Fibroblast of skin of right biceps (primary cell): ENCODE results near the gene MLH1.
"Not testable (repeated sequence)": the region's sequence is repeated elsewhere in the genome, so short reads cannot be mapped to it uniquely, and the experiment has no call there.

Experiments
- DNase-seq: peaks from one replicate; pipeline ENCODE4 v3.0.0-alpha.2; 2013

Gene MLH1

DNA sequence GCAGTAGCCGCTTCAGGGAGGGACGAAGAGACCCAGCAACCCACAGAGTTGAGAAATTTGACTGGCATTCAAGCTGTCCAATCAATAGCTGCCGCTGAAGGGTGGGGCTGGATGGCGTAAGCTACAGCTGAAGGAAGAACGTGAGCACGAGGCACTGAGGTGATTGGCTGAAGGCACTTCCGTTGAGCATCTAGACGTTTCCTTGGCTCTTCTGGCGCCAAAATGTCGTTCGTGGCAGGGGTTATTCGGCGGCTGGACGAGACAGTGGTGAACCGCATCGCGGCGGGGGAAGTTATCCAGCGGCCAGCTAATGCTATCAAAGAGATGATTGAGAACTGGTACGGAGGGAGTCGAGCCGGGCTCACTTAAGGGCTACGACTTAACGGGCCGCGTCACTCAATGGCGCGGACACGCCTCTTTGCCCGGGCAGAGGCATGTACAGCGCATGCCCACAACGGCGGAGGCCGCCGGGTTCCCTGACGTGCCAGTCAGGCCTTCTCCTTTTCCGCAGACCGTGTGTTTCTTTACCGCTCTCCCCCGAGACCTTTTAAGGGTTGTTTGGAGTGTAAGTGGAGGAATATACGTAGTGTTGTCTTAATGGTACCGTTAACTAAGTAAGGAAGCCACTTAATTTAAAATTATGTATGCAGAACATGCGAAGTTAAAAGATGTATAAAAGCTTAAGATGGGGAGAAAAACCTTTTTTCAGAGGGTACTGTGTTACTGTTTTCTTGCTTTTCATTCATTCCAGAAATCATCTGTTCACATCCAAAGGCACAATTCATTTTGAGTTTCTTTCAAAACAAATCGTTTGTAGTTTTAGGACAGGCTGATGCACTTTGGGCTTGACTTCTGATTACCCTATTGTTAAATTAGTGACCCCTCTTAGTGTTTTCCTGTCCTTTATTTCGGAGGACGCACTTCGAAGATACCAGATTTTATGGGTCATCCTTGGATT lies at the start of gene MLH1:
Gene MLH1 (plus strand): TSS at position 193 of the 958 bp plus-strand sequence. CDS start 30 bp downstream, at position 223.
- DNase-seq = peak; percentile 100

DNA sequence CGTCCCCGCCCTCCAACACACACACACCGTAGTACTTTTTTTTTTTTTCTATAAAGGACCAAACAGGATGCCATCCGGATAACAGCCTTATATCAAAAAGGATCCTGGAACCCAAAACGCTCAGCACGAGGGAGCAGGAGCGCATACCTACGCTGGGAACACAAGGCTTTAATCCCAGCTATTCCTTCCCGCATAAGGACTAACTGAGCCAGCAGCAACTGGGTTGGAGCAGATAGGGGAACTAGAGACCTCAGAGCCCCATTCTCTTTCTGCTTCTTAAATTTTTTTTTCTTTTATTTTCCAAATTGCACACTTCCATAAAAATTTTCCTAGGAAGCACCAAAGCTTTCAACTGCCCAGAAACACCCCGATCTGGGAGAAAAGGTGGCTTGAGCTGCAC lies 49.7 kb upstream of the MLH1 start:
- DNase-seq = no peak

DNA sequence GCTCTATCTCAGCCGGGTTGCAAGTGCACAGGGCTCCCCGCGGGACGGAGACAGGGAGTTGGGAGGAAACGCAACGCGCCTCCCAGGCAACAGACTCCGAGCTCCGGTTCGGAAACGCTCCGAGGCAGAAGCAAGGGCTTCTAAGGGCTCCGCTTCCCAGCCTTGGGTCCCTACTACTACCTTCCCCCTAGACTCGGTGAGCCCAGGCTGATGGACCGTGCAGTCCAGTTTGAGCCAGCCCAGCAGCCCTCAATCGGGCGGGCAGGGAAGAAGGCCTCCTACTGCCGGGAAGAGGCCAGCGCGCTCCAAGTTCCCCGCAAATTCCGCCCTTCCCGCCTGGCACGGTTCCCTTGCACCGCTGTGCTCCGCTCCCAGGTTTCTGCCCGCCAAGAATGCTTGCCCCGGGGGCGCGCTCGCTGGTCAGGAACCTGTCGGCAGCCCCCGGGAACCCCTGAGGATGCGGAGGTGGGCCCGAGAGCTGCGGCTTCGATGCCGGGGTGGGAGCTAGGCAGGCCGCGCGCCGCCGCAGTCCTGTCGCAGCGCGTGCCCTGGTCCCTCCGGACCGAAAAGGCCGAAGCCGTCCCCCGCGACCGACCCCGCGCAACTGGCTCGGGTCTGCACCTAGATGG lies 49.2 kb upstream of the MLH1 start:
- peak; percentile 65 for DNase-seq

DNA sequence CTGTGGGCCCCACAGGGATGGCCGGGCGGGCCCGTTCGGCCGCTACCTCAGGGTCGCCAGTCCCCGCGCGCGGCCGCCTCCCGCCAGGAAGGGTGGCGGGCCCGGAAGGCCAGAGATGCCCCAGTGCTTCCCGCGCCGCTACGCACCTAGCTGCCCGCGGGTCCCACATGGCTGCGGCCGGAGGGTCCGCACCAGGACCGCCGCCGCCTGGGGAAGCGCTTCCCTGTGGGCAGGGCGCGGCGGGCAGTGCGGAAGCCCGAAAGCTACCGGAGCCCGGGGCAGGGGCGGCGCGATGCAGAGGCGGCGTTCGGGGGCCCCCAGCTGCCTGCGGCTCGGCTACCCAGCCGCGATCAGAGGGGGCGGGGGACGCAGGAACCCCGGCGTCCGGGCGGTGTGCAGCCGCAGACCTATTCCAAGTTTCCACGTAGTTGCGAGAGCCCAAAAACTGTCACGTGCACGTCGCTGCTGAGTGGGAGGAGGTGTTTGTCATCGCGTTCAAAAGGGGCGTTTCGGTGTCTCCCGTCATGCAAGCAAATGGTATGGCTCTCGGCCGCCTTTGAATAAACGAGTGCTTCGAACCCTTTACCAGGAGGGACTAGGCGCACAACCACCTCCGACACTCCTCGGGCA lies 48.6 kb upstream of the MLH1 start, which contains the start of gene TRANK1:
Gene TRANK1 (minus strand): TSS at position 414 of the 630 bp plus-strand sequence. CDS start 245 bp downstream, at position 169.
- DNase-seq = peak; percentile 67

DNA sequence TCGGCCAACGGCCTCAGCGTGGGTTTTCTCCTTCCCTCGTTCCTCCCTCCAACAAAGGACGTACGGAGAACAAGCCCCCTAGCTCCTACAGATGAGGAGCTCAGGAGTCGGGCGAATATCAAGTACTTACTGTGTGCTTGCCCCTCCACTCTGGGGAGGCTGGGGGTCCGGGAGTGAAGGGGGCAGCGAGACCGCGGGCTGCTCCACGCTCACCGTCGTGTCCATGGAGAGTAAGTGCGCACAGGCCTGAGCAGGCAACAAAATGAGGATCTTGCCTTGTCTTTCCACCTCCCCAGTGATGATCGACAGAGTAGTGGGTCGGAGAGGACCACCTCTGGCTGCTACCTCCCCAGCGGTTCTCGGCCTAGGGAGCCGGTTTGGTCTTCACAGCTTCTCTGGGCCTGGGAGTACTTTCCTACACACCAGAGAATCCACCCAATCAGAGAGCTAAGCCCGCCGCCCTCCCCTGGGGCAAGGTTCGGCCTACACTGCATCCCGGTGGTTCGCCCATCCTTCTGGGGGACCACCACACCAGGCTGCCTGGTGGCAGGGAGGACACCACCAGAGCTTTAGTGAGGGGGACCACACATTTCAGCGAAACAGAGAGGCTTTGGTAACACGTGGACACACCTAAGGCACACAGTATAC lies 47.9 kb upstream of the MLH1 start:
- no peak for DNase-seq

DNA sequence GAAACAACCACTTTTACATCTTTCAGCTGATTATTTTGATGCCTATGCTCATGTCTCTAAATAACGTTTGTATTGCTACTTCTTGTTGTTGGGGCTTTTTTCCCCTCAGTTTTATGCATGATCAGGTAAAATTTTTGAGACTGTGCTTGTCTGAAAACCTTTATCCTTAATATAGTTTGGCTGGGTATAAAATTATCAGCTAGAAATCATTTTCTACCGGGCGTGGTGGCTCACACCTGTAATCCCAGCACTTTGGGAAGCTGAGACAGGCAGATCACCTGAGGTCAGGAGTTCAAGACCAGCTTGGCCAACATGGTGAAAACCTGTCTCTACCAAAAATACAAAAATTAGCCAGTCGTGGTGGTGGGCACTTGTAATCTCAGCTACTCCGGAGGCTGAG lies 45.5 kb upstream of the MLH1 start:
- not testable (repeated sequence) for DNase-seq

DNA sequence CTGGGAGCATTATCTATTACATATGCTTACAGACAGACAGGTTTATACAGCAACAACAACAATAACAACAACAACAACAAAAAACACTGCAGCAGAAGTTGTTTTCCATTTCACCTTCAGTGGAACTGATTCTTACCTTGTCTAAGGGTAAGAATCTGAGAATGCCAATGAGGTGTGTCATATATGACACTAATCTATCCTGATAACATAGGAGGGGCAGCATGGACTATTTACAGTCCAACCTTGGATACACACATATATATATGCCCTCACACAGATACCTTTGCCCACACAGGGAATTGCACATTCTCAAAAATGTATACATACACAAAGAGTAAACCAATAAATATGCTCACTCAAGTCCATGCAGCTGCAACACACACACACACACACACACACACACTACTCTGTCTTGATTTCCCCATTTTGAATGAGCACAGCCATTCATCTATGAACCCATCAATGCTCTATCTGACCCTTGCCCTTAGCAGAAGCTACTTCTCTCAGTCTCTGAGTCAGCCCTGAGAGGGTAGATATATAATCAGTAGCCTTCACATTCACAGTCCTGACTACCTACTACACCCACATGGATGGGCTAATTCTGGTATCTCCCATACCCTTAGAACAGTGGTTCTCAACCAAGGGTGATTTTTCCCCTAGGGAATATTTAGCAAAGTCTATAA lies 38.7 kb upstream of the MLH1 start:
- DNase-seq = no peak

DNA sequence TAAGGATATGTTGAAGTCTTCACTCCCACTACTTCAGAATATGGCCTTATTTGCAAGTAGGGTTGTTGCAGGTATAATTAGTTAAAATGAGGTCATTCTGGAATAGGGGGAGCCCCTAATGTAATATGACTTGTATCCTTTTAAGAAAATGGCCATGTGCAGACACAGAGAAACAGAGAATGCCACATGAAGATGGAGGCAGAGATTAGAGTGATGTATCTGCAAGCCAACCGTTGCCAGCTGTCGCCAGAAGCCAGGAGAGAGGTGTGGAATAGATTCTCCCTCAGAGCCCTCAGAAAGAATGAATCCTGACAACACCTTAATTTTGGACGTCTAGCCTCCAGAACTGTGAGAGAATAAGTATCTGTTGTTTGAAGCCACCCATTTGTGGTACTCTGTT lies 37.2 kb upstream of the MLH1 start:
- no peak for DNase-seq

DNA sequence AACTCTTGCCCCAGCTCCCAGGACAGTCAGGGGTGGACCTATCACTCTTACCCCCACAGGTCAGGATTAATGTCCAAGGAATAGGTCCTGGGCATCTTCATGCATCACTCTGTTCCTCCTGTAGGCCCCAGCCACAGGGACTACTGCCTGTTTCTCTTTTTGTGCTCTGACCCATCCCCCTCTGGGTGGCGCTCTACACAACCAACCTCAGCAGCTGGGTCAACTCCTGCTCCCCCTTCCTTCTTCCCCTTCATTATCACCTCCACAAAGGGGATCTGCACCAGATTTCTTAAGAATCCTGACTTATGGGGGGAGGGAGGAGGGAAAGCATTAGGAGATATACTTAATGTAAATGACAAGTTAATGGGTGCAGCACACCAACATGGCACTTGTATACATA lies 36.3 kb upstream of the MLH1 start:
- DNase-seq = no peak

DNA sequence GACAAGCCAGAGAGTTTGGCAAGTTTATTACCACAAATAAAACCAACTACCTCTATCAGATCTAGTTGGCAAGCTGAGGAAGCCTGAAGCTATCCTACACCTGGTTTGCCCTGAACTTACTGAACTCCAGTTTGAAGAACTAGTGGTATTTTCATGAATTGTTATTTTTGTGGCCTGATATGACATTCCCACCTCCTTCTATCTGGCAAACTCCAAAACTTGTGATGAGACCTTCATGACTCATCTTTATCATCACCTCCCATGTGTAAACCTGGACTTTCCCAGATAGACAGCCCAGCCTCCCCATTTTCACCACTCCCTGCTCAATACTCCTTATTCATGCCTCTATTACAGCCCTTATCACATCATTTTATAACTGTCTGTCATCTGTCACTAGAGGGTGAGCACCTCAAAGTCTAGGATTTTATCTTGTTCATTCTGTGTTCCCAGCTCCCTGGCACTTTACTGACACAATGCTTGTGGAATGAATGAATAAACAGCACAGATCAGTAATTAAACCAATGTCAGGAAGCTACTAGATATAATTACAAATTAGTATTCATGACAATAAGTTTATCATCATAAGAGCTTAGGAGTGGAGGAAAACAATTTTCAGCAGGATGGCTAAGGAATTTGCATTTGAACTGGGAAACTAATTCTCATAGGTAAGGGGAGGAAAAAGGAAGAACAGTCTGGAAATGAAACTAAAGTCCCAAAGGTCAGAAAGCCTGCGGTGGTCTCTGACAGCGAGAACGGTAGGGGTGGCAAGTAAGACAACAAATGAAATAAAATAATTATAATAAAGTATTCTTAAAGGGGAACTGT lies 35.2 kb upstream of the MLH1 start:
- DNase-seq = peak; percentile 77

DNA sequence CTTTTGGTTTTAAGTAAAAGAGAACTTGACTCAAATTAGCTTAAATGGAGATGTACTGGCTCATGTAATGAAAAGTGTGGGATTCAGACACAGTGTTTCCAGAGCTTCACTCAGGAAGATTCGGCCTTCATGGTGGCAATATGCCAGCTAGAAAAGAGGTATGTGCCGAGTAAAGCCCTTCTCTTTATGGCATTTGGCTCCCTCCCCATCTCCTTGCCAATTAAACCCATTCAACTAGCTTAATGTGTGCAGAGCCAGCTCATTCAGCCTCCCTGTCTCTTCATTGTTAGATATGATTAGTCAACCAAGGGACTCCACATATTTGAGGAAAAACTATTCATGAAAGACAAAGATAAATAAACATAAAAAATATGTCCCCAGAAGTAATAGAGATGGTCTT lies 33.5 kb upstream of the MLH1 start:
- DNase-seq = peak; percentile 14

DNA sequence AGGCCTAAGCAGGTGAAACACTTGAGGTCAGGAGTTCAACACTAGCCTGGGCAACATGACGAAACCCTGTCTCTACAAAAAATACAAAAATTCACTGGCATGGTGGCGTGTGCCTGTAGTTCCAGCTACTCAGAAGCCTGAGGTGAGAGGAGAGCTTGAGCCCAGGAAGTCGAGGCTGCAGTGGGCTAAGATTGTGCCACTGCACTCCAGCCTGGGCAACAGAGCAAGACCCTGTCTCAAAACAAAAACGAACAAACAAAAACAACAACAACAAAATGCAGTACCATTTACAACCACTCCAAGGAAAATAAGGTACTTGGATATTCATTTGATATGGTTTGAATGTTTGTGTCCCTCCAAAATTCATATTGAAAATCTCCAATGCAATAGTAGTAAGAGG lies 32.8 kb upstream of the MLH1 start:
- DNase-seq = no peak

DNA sequence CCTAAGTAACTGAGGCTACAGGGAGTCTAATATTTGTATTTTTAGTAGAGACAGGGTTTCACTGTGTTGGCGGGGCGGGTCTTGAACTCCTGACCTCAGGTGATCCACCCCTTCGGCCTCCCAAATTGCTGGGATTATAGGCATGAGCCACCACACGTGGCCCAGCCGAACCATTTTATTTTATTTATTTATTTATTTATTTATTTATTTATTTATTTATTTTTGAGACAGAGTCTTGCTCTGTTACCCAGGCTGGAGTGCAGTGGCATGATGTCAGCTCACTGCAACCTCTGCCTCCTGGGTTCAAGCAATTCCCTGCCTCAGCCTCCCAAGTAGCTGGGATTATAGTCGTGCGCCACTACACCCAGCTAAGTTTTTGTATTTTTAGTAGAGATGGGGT lies 30.3 kb upstream of the MLH1 start:
- not testable (repeated sequence) for DNase-seq

DNA sequence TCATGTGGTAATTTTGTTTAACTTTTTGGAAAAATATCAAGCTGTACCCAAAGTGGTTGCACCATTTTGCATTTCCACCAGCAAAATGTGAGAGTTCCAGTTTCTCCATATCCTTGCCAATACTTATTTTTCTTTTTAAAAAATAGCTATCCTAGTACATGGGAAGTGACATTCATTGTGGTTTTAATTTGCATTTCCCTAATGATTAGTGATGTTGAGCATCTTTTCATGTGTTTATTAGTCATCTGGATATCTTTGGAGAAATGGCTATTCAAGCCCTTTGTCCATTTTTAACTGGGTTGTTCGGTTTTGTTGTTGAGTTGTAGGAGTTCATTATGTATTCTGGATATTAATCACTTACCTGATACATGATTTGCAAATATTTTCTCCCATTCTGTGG lies 29.0 kb upstream of the MLH1 start:
- no peak for DNase-seq

DNA sequence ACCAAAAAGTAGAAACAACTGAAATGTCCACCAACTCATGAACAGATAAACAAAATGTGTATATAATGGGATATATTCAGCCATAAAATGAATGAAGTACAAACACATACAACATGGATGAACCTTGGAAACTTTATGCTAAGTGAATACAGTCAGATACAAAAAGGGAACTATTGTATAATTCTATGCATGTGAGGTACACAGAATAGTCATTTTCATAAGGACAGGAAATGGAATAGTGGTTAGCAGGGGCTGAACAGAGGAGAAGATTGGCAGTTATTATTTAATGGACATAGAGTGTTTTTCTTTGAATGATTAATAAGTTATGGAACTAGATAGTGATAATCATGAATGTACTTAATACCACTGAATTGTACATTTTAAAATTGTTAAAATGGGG lies 28.5 kb upstream of the MLH1 start:
- DNase-seq = no peak

DNA sequence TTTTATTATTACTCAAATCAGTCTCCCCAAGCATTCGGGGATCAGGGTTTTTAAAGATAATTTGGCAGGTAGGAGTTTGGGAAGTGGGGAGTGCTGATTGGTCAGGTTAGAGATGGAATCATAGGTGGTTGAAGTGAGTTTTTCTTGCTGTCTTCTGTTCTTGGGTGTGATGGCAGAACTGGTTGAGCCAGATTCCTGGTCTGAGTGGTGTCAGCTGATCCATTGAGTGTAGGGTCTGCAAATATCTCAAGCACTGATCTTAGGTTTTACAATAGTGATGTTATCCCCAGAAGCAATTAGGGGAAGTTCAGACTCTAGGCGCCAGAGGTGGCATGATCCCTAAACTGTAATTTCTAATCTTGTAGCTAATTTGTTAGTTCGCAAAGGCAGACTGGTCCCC lies 27.9 kb upstream of the MLH1 start:
- no peak for DNase-seq

DNA sequence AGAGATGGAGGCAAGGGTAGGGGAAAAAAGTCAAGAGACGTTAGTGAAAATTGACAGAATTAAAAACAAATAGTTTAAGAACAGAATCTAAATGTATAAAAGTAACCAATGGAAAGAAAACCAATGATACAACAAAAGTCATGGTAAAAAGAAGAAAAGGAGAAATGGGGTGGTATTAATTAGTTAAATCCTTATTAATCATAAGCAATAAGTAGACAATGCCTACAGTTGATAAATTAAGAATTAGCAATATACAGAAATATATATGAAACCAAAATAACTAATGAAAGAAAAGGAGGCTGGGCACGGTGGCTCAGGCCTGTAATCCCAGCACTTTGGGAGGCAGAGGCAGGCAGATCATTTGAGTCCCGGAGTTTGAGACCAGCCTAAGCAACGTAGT lies 24.2 kb upstream of the MLH1 start:
- no peak for DNase-seq

DNA sequence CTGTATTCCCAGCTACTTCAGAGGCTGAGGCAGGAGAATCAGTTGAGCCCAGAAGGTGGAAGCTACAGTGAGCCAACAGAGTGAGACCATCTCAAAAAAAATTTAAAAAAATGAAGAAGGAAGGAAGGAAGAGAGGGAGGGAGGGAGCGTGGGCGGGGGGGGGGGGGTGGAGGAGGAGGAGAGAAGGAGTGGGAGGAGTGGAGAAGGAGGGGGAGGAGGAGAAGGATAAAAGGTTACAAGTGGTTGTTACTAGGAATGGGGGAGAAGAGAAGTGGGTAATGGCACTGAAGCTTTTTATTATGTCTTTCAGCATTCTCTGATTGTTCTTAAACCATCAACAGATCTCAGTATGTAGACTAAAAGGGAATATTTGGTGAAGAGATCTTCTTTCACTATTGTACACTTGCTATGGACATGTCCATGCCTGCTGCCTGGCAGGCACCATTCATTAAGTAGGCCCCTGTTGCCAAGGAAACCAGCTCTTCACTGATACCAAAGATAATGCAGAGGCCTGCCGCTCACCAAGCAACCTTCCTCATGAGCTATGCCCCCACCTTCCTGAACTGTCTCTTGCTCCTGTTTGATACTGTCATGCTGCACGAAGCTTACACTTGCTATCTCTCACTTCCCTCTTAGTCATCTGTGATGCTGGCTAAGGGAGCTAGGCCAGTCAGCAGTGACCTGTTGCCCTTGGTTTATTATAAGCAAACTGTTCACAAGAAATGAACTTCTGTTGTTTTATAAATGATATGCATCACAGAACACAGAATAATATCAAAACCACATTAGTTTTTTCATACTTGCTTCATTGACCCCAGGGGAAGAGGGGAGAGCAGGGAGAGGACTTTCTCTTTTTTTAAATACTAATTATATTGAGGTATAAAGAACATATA lies 23.5 kb upstream of the MLH1 start:
- DNase-seq = peak; percentile 42

DNA sequence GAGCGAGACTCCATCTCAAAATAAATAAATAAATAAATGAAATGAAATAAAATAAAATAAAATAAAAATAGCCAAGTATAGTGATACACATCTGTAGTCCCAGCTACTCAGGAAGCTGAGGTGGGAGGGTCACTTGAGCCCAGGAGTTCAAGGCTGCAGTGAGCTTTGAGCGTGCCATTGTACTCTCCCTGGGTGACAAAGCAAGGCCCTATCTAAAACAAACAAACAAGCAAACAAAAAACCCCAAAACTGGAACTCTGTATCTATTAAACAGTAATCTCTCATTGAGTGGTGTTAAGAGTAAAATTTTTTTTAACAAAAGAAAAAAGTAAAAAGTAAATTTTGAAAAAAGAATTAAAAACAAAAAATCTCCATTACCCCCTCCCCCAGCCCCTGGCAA lies 21.2 kb upstream of the MLH1 start:
- DNase-seq = no peak

DNA sequence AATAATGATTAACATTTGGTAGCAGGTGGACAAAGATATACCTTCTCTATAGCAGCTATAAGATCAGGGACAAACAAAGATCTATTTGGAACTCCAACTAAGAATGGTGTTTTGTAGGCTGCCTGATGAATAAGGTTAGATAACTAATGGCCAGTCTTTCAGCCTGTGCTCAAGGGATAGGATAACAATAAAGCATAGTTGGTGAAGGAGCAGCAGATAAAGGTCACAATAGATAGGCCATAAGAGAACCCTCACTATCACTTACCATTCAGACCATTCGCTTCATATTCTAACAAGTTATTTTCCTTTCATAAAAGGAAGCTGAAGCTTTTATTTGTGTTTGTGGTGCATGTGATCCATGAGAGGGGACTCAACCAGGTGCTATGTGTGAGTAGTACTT lies 20.2 kb upstream of the MLH1 start:
- DNase-seq = no peak

DNA sequence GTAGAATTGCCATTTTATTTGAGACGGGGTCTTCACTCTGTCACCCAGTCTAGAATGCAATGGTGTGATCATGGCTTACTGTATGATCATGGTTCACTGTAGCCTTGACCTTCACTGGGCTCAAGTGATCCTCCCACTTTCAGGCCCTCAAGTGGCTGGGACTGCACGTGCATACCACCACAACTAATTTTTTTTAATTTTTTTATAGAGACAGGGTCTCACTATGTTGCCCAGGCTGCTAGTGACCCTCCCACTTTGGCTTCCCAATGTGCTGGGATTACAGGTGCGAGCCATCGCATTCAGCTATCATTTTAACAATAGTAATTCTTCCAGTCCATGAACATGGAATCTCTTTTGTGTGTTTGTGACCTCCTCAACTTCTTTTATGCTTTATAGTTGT lies 12.3 kb upstream of the MLH1 start:
- no peak for DNase-seq
